Tibial nerve (tissue), 4 donors: ENCODE data around the gene TKTL1. TPM values are rescaled to one million over a fixed set of nuclear protein-coding genes. Genes with fewer than 3 reads are reported as not detected.
A peak's percentile ranks its signal among the peaks of the same experiment; 100 is the strongest.

Source experiments
- DNase-seq, 2 donors: peaks; one replicate each; pipeline ENCODE4 v3.0.0-alpha.2; 2019; ENCODE audit warnings: low spot score in 2 of 2
- H3K27ac ChIP-seq, 4 donors: fragments of 200-600 bp; sonication (generic) in 3 of 4; one replicate each; pipeline ENCODE4 v1.5.1; 2017 to 2019; ENCODE audit warnings: mild to moderate bottlenecking in 1 of 4
- H3K27me3 ChIP-seq, 2 donors: fragments of 200-600 bp; sonication (generic) in 1 of 2; one replicate each; pipeline versions ENCODE4 v1.5.1 to v1.6.0; 2017 to 2019
- H3K36me3 ChIP-seq, 3 donors: fragments of 200-600 bp; sonication (generic); one replicate each; pipeline ENCODE4 v1.5.1; 2018 to 2019
- H3K4me1 ChIP-seq, 4 donors: fragments of 200-600 bp; sonication (generic) in 3 of 4; one replicate each; pipeline ENCODE4 v1.5.1; 2017 to 2019
- H3K4me3 ChIP-seq, 4 donors: fragments of 200-600 bp; sonication (generic) in 3 of 4; one replicate each; pipeline ENCODE4 v1.5.1; 2017 to 2019; ENCODE audit warnings: mild to moderate bottlenecking in 1 of 4, moderate library complexity in 1 of 4
- H3K9me3 ChIP-seq, 4 donors: fragments of 200-600 bp; sonication (generic) in 3 of 4; one replicate each; pipeline ENCODE4 v1.5.1; 2017 to 2019
- EP300 ChIP-seq, 2 donors: sonication (generic); formaldehyde crosslinking; IDR thresholded peaks; one replicate each; pipeline ENCODE4 v1.6.1; 2017; ENCODE audit warnings: antibody characterized with exemption in 2 of 2, mild to moderate bottlenecking in 1 of 2
- POLR2A ChIP-seq, 2 donors: fragments of 450-650 bp; IDR thresholded peaks; one replicate each; pipeline ENCODE4 v1.6.1; 2017; ENCODE audit warnings: antibody characterized with exemption in 2 of 2, mild to moderate bottlenecking in 2 of 2, moderate library complexity in 2 of 2
- WGBS, 2 donors: methylation state at CpG; one replicate each; pipeline ENCODE4 v1.1.5; 2018; 5-methylcytosine and 5-hydroxymethylcytosine counted together
- total RNA-seq, 4 donors: library from RNA; depleted of rRNA; stranded (reverse); fragments of >200 nt; gene quantifications; one replicate each; pipeline ENCODE4 v1.1.0, GENCODE V29; 2016
- TF ChIP-seq, protein P1 (sequence below), 5 experiments: fragments of 200-600 bp in 3 of 5; fragments of 450-650 bp in 2 of 5; sonication (generic) in 3 of 5; IDR thresholded peaks; one replicate each; pipeline ENCODE4 v1.5.1; 2016 to 2019; ENCODE audit warnings: antibody characterized with exemption in 5 of 5, mild to moderate bottlenecking in 3 of 5, moderate library complexity in 2 of 5

Gene TKTL1
- total RNA-seq, 4 donors from 2014 or later = not detected

DNA sequence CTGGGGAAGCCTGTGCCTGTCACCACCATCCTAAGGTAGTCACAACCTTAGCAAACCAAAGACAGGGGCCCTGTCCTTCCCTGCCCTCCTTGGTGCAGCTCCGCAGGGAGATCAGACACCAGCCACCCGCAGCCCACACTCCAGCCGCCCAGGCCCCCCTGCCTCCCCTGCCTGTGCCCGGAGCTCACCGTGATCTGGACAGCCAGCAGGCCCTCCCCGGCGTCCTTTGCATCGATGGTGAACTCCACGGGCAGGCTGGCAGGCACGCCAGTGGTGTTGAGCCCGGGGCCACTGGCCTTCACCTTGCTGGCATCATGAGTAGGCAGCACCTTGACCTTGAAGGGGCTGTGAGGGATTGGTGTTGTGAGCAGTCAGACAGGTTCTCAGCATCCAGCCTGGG, 62.4 kb downstream of the TKTL1 start:
- Histone ChIP-seq H3K4me3 (no peak overlapping the region), H3K9me3 (no peaks in the 10 kb centered on the region), H3K27ac (no peak overlapping the region), H3K36me3 (peaks cover 0 to 96% (median 12%) of the 10 kb centered on the region in 3 donors), H3K4me1 (no peaks in the 10 kb centered on the region), H3K27me3 (no peaks in the 10 kb centered on the region)
- DNase-seq = no peak
- WGBS, 2 donors = 83 to 87% methylated on average over 3 to 11 of the region's 11 CpGs
- no peak for TF ChIP-seq EP300 (IDR thresholded peaks at IDR 0.05)
- TF ChIP-seq, protein P1, sequence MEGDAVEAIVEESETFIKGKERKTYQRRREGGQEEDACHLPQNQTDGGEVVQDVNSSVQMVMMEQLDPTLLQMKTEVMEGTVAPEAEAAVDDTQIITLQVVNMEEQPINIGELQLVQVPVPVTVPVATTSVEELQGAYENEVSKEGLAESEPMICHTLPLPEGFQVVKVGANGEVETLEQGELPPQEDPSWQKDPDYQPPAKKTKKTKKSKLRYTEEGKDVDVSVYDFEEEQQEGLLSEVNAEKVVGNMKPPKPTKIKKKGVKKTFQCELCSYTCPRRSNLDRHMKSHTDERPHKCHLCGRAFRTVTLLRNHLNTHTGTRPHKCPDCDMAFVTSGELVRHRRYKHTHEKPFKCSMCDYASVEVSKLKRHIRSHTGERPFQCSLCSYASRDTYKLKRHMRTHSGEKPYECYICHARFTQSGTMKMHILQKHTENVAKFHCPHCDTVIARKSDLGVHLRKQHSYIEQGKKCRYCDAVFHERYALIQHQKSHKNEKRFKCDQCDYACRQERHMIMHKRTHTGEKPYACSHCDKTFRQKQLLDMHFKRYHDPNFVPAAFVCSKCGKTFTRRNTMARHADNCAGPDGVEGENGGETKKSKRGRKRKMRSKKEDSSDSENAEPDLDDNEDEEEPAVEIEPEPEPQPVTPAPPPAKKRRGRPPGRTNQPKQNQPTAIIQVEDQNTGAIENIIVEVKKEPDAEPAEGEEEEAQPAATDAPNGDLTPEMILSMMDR (IDR thresholded peaks at IDR 0.05) = no peak
- TF ChIP-seq POLR2A (IDR thresholded peaks at IDR 0.05) = no peak

DNA sequence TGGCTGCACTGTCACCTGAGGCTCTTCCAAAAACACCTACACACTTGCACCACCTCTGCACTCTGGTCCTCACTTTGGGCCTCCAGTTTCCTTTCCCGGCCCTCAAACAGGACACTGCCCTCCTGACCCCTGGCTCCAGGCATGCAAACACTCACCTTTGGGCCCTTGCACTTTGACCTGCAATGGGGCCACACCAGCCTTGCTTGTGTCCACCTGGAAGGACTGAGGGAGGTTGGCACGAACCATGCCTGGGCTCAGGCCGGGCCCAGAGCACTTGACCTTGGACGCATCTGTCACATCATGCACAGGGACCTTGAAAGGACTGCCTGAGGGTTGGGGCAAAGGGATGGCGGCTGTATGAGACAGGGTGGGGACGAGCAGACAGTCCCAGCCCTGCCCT, 63.2 kb downstream of the TKTL1 start:
- H3K4me3 ChIP-seq = no peak overlapping the region
- 83 to 92% methylated on average over 6 of the region's 6 CpGs for WGBS, 2 donors
- H3K27me3 ChIP-seq = no peaks in the 10 kb centered on the region
- no peak overlapping the region for H3K27ac ChIP-seq
- peaks cover 0 to 94% (median 12%) of the 10 kb centered on the region in 3 donors for H3K36me3 ChIP-seq
- no peaks in the 10 kb centered on the region for H3K9me3 ChIP-seq
- DNase-seq = no peak
- TF ChIP-seq EP300 (IDR thresholded peaks at IDR 0.05) (no peak), POLR2A (IDR thresholded peaks at IDR 0.05) (no peak)
- TF ChIP-seq, protein P1 (IDR thresholded peaks at IDR 0.05) = no peak
- H3K4me1 ChIP-seq = no peaks in the 10 kb centered on the region

GRCh38 chrX:154359362-154360154, 64.0 kb downstream of the TKTL1 start:
- TF ChIP-seq POLR2A (IDR thresholded peaks at IDR 0.05) = no peak
- TF ChIP-seq EP300 (IDR thresholded peaks at IDR 0.05) = no peak
- TF ChIP-seq, protein P1 (IDR thresholded peaks at IDR 0.05) = no peak
- no peak for DNase-seq
- Histone ChIP-seq H3K4me1 (no peaks in the 10 kb centered on the region), H3K4me3 (no peak overlapping the region), H3K27me3 (no peaks in the 10 kb centered on the region), H3K9me3 (no peaks in the 10 kb centered on the region), H3K36me3 (peaks cover 0 to 94% (median 12%) of the 10 kb centered on the region in 3 donors), H3K27ac (peak overlapping the region in 1 of 4 donors; percentile 5)
- 93% methylated on average over 3 to 39 of the region's 41 CpGs for WGBS, 2 donors

DNA sequence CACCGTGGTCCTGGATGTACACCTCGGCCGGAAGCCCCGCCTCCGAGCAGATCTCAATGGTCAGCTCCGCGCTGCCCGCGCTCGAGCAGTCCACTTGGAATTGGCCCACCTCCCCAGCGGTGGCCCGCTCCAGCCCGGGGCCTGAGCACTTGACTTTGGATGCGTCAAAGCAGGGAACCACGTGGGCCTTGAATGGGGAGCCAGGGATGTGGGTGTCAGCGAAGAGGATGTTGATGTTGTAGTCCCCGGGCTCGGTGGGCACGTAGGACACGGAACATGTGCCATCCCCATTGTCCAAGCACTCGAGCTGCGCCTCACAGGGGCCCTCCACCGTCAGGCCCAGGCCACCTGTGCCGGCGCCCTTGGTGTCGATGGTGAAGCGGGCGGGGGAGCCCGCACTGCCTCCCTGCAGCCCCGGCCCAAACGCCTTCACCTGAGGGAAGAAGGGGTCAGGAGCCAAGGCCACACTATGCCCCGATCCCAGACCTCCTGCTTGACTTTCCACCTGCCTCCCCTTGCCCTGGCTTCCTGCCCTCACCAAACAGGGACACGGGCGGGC, 64.6 kb downstream of the TKTL1 start:
- Histone ChIP-seq H3K36me3 (peaks cover 0 to 94% (median 12%) of the 10 kb centered on the region in 3 donors), H3K9me3 (no peaks in the 10 kb centered on the region), H3K27me3 (no peaks in the 10 kb centered on the region), H3K27ac (no peak overlapping the region), H3K4me1 (no peaks in the 10 kb centered on the region), H3K4me3 (no peak overlapping the region)
- TF ChIP-seq, protein P1 (IDR thresholded peaks at IDR 0.05) = no peak
- TF ChIP-seq POLR2A (IDR thresholded peaks at IDR 0.05) = no peak
- TF ChIP-seq EP300 (IDR thresholded peaks at IDR 0.05) = no peak
- WGBS, 2 donors = 90 to 93% methylated on average over 15 to 28 of the region's 34 CpGs
- DNase-seq = no peak

GRCh38 chrX:154362085-154362742, 66.6 kb downstream of the TKTL1 start:
- Histone ChIP-seq H3K27me3 (no peaks in the 10 kb centered on the region), H3K27ac (peak overlapping the region in 1 of 4 donors; percentile 43), H3K36me3 (peaks cover 0 to 93% (median 21%) of the 10 kb centered on the region in 3 donors), H3K4me3 (no peak overlapping the region), H3K4me1 (peaks cover 0 to 16% (median 5%) of the 10 kb centered on the region in 4 donors), H3K9me3 (no peaks in the 10 kb centered on the region)
- TF ChIP-seq POLR2A (IDR thresholded peaks at IDR 0.05) (no peak), EP300 (IDR thresholded peaks at IDR 0.05) (no peak)
- TF ChIP-seq, protein P1 (IDR thresholded peaks at IDR 0.05) = no peak
- DNase-seq = no peak
- WGBS, 2 donors = 82 to 99% methylated on average over 10 to 16 of the region's 30 CpGs
